ENCODE results near the gene DKK3. TPM values are rescaled to one million over a fixed set of nuclear protein-coding genes. Genes with fewer than 3 reads are reported as not detected.

DKK3 gene
- total and polyA plus RNA-seq, 2 experiments from 2014 or later: 16.8 to 31.1 TPM

- Mint-ChIP-seq H3K36me3 (ENCODE audit: low read depth) (peaks cover 7% of the 10 kb centered on the region; the same call in 2 of the 3 replicates), H3K27me3 (ENCODE audit: insufficient read depth, low read depth, poor library complexity) (no peaks in the 10 kb centered on the region), H3K9me3 (no peaks in the 10 kb centered on the region), H3K4me1 (peaks cover 2% of the 10 kb centered on the region; the same call in 2 of the 3 replicates), H3K4me3 (no peak overlapping the region), H3K27ac (no peak overlapping the region)
- no peak for DNase-seq (ENCODE audit: low spot score)
- no peak overlapping the region for H3K4me2 ChIP-seq
- H3K79me2 ChIP-seq (replicated peaks; ENCODE audit: insufficient read depth): no peaks in the 10 kb centered on the region
- no peaks in the 10 kb centered on the region for H3K27me3 ChIP-seq (ENCODE audit: insufficient read depth)
- no peaks in the 10 kb centered on the region for H3F3A ChIP-seq (replicated peaks; ENCODE audit: low read depth)
- H3K9me2 ChIP-seq (ENCODE audit: insufficient read depth): no peaks in the 10 kb centered on the region
- H3K36me3 ChIP-seq (ENCODE audit: insufficient read depth): peaks cover 7% of the 10 kb centered on the region
- no peak overlapping the region for H3K4me3 ChIP-seq
- H3K4me1 ChIP-seq (ENCODE audit: insufficient read depth): no peaks in the 10 kb centered on the region
- no peak overlapping the region for H2AFZ ChIP-seq
- TF ChIP-seq JUNB (IDR thresholded peaks at IDR 0.05; ENCODE audit: unreplicated experiment) (no peak), ETS1 (IDR thresholded peaks at IDR 0.05) (no peak), CREB1 (CRISPR knock-in tag; IDR thresholded peaks at IDR 0.05; ENCODE audit: low read depth) (no peak), ZNF114 (CRISPR knock-in tag; IDR thresholded peaks at IDR 0.05) (no peak), STAT1 (IDR thresholded peaks at IDR 0.05; ENCODE audit: unreplicated experiment) (no peak)
- ATAC-seq: no peak
- H3K27ac ChIP-seq (ENCODE audit: low read depth): no peak overlapping the region
- peaks cover 4% of the 10 kb centered on the region for H4K20me1 ChIP-seq (replicated peaks; ENCODE audit: insufficient read depth)
Measured at GRCh38 chr11:11997049-11997322, 11.4 kb downstream of the DKK3 start.

GRCh38 chr11:11996321-11997048 lies 11.9 kb downstream of the DKK3 start:
- Histone ChIP-seq H3K4me2 (no peak overlapping the region), H3K79me2 (replicated peaks; ENCODE audit: insufficient read depth) (no peaks in the 10 kb centered on the region), H3K4me1 (ENCODE audit: insufficient read depth) (no peaks in the 10 kb centered on the region), H3F3A (replicated peaks; ENCODE audit: low read depth) (no peaks in the 10 kb centered on the region), H3K9me2 (ENCODE audit: insufficient read depth) (no peaks in the 10 kb centered on the region), H4K20me1 (replicated peaks; ENCODE audit: insufficient read depth) (peaks cover 4% of the 10 kb centered on the region; the same call in 1 of the 2 replicates), H3K27me3 (ENCODE audit: insufficient read depth) (no peaks in the 10 kb centered on the region), H3K36me3 (ENCODE audit: insufficient read depth) (peaks cover 4% of the 10 kb centered on the region), H3K4me3 (no peak overlapping the region), H2AFZ (no peak overlapping the region), H3K27ac (ENCODE audit: low read depth) (no peak overlapping the region)
- DNase-seq (ENCODE audit: low spot score): no peak
- no peak for ATAC-seq
- Mint-ChIP-seq H3K27ac (no peak overlapping the region; the same call in 1 of the 2 replicates), H3K27me3 (ENCODE audit: insufficient read depth, low read depth, poor library complexity) (no peaks in the 10 kb centered on the region), H3K4me3 (no peak overlapping the region), H3K4me1 (peaks cover 3% of the 10 kb centered on the region; the same call in 2 of the 3 replicates), H3K36me3 (ENCODE audit: low read depth) (peaks cover 4% of the 10 kb centered on the region; the same call in 2 of the 3 replicates), H3K9me3 (no peaks in the 10 kb centered on the region)
- no peak for TF ChIP-seq REST (IDR thresholded peaks at IDR 0.05; ENCODE audit: unreplicated experiment)
- TF ChIP-seq JUNB (IDR thresholded peaks at IDR 0.05; ENCODE audit: unreplicated experiment): no peak
- TF ChIP-seq NANOG (IDR thresholded peaks at IDR 0.05; ENCODE audit: borderline replicate concordance): no peak
- no peak for TF ChIP-seq ZNF114 (CRISPR knock-in tag; IDR thresholded peaks at IDR 0.05)
- no peak for TF ChIP-seq CREB1 (CRISPR knock-in tag; IDR thresholded peaks at IDR 0.05; ENCODE audit: low read depth)
- TF ChIP-seq EZH2 (IDR thresholded peaks at IDR 0.05; ENCODE audit: low read depth, unreplicated experiment): no peak
- TF ChIP-seq POLR2AphosphoS5 (IDR thresholded peaks at IDR 0.05; ENCODE audit: low read depth): no peak
- no peak for TF ChIP-seq ZNF462 (CRISPR knock-in tag; IDR thresholded peaks at IDR 0.05)
- no peak for TF ChIP-seq EZH2phosphoT487 (IDR thresholded peaks at IDR 0.05; ENCODE audit: unreplicated experiment)
- TF ChIP-seq STAT1 (IDR thresholded peaks at IDR 0.05; ENCODE audit: unreplicated experiment): no peak
